GM12878 (cell line): Measurements from ENCODE around the gene BLCAP. TPM values are rescaled to one million over a fixed set of nuclear protein-coding genes. Genes with fewer than 3 reads are reported as not detected.

Experiments used
- ATAC-seq: fragments of 200-7000 bp; cut with Tn5 transposase; 3 replicates; pipeline ENCODE4 v1.9.1; 2020; ENCODE audit warnings: mild to moderate bottlenecking, moderate library complexity
- BruUV-seq: library from RNA; stranded (reverse); fragments of 400-500 nt; replicated peaks from 2 replicates; lab custom pipeline; 2021; lab: Mats Ljungman, UMichigan
- CTCF ChIA-PET: fragments of 300-600 bp; sonication (Branson Sonifier 250); formaldehyde crosslinking; extraction: SDS; loops from one replicate; lab custom pipeline; 2021; ENCODE audit warnings: inconsistent platforms; lab: Yijun Ruan, JAX
- POLR2A ChIA-PET: fragments of 350-600 bp; formaldehyde crosslinking; extraction: SDS; loops from one replicate; lab custom pipeline; 2021; ENCODE audit warnings: inconsistent platforms; lab: Charles Lee
- RAD21 ChIA-PET: fragments of 300-600 bp; sonication (Branson Sonifier 250); formaldehyde crosslinking; loops from one replicate; lab custom pipeline; 2023; ENCODE audit warnings: antibody characterized with exemption; ENCODE audit not compliant: unreplicated experiment; lab: Charles Lee
- SMC1A ChIA-PET: fragments of 300-600 bp; sonication (Branson Sonifier 250); formaldehyde crosslinking; loops from one replicate; lab custom pipeline; 2023; ENCODE audit not compliant: unreplicated experiment, uncharacterized antibody; lab: Charles Lee
- DNase-seq: peaks from one replicate; pipeline ENCODE4 v3.0.0-alpha.2; 2011; ENCODE audit warnings: low read depth, low spot score
- FAIRE-seq: peaks from 3 replicates; lab custom pipeline; 2011; peaks lifted over from hg19 to GRCh38; lab: Jason Lieb, UNC
- H2AFZ ChIP-seq: 2 replicates; pipeline ENCODE4 v1.6.0; 2011; ENCODE audit warnings: low read depth, low read length, control low read depth; ENCODE audit not compliant: control insufficient read depth
- H3K27ac ChIP-seq: 2 replicates; pipeline ENCODE4 v1.5.1; 2011; ENCODE audit warnings: control low read depth; ENCODE audit not compliant: control insufficient read depth, insufficient read depth
- H3K27me3 ChIP-seq, 2 experiments: replicated peaks in 1 of 2; 2 replicates each; pipeline versions ENCODE4 v1.6.0 to v1.6.1; 2011; ENCODE audit warnings: low read length in 1 of 2; ENCODE audit not compliant: control insufficient read depth in 2 of 2, insufficient read depth in 2 of 2
- H3K36me3 ChIP-seq, 2 experiments: 2 replicates each; pipeline ENCODE4 v1.5.1; 2011; ENCODE audit warnings: low read length in 1 of 2; ENCODE audit not compliant: control insufficient read depth in 2 of 2, insufficient read depth in 2 of 2
- H3K4me1 ChIP-seq: 2 replicates; pipeline ENCODE4 v1.6.1; 2011; ENCODE audit warnings: mild to moderate bottlenecking, low read length, moderate library complexity, mixed read lengths; ENCODE audit not compliant: control insufficient read depth, insufficient read depth
- H3K4me2 ChIP-seq: 2 replicates; pipeline ENCODE4 v1.6.0; 2011; ENCODE audit warnings: control low read depth; ENCODE audit not compliant: control insufficient read depth, insufficient read depth
- H3K4me3 ChIP-seq: fragments of 200-600 bp; sonication (generic); 2 replicates; pipeline ENCODE4 v1.5.1; 2016
- H3K79me2 ChIP-seq: 2 replicates; pipeline ENCODE4 v1.6.0; 2011; ENCODE audit warnings: low read length; ENCODE audit not compliant: control insufficient read depth, insufficient read depth
- H3K9ac ChIP-seq: 2 replicates; pipeline ENCODE4 v1.8.0; 2011; ENCODE audit warnings: low read length, control low read depth, mixed read lengths; ENCODE audit not compliant: control insufficient read depth, insufficient read depth
- H3K9me3 ChIP-seq: replicated peaks from 3 replicates; pipeline ENCODE4 v1.5.1; 2011; ENCODE audit warnings: mild to moderate bottlenecking, low read length; ENCODE audit not compliant: control insufficient read depth, insufficient read depth
- H4K20me1 ChIP-seq: 2 replicates; pipeline ENCODE4 v1.6.0; 2011; ENCODE audit not compliant: control insufficient read depth, insufficient read depth
- CHD2 ChIP-seq: IDR thresholded peaks from 2 replicates; pipeline ENCODE4 v1.6.1; 2011; ENCODE audit warnings: low read depth, low read length, improper control_type of control experiment, borderline replicate concordance
- CREB1 ChIP-seq: IDR thresholded peaks from 2 replicates; pipeline ENCODE4 v1.6.1; 2012; ENCODE audit warnings: low read depth, mild to moderate bottlenecking, inconsistent platforms
- EP300 ChIP-seq, 2 experiments: fragments of 150-350 bp in 1 of 2; IDR thresholded peaks; 2 replicates each; pipeline ENCODE4 v1.6.1; 2011 to 2012; ENCODE audit warnings: low read depth in 2 of 2, low read length in 2 of 2, borderline replicate concordance in 1 of 2, improper control_type of control experiment in 1 of 2, inconsistent platforms in 1 of 2; ENCODE audit not compliant: control insufficient read depth in 1 of 2
- ESRRA ChIP-seq: IDR thresholded peaks from 2 replicates; pipeline ENCODE4 v1.6.1; 2012; ENCODE audit warnings: mild to moderate bottlenecking, low read length, improper control_type of control experiment
- NFYA ChIP-seq: IDR thresholded peaks from 2 replicates; pipeline ENCODE4 v1.6.1; 2011; ENCODE audit warnings: low read depth, mild to moderate bottlenecking, low read length, improper control_type of control experiment, borderline replicate concordance
- POU2F2 ChIP-seq: IDR thresholded peaks from 3 replicates; pipeline ENCODE4 v1.6.1; 2011; ENCODE audit warnings: low read depth, mild to moderate bottlenecking, low read length, borderline replicate concordance
- SPI1 ChIP-seq: IDR thresholded peaks from 2 replicates; pipeline ENCODE4 v1.6.1; 2011; ENCODE audit warnings: low read depth, mild to moderate bottlenecking, low read length, moderate library complexity, borderline replicate concordance; ENCODE audit not compliant: insufficient read depth
- TCF12 ChIP-seq: IDR thresholded peaks from 2 replicates; pipeline ENCODE4 v1.6.1; 2011; ENCODE audit warnings: low read depth, mild to moderate bottlenecking, low read length
- ZNF384 ChIP-seq: IDR thresholded peaks from 2 replicates; pipeline ENCODE4 v1.6.1; 2012; ENCODE audit warnings: low read depth, mild to moderate bottlenecking, low read length, improper control_type of control experiment, borderline replicate concordance
- WGBS: methylation state at CpG from one replicate; pipeline ENCODE4 v1.1.6; 2016; ENCODE audit warnings: low lambda C conversion rate; ENCODE audit not compliant: insufficient replicate concordance, insufficient coverage; ENCODE audit errors: missing lambda C conversion rate; 5-methylcytosine and 5-hydroxymethylcytosine counted together
- in situ Hi-C: fragments of 300-500 bp; cut with MboI; formaldehyde crosslinking; loops from 9 replicates; pipeline ENCODE4 v1.14.3; 2018; ENCODE audit warnings: mixed read lengths
- intact Hi-C: fragments of 100-400 bp; cut with micrococcal nuclease; formaldehyde crosslinking; loops from one replicate; pipeline ENCODE4 v1.14.2; 2022; ENCODE audit not compliant: unreplicated experiment
- polyA plus RNA-seq, 11 experiments: library from polyadenylated mRNA; depleted of rRNA in 4 of 11; unstranded in 6 of 11; stranded (reverse) in 5 of 11; fragments of >200 nt; fragmentation: Nextera tagmentation in 4 of 11; fragmentation: Illumina TruSeq in 1 of 11; extraction: Ambion mirVana in 4 of 11; extraction: Trizol in 1 of 11; gene quantifications; 1 replicate in 1 of 11; 2 replicates in 10 of 11; pipeline versions ENCODE4 v1.2.1 to v1.2.3, GENCODE V29; 2011 to 2016; ENCODE audit warnings: inconsistent platforms in 2 of 11, missing spikeins in 2 of 11, low read depth in 1 of 11
- total RNA-seq, 4 experiments: library from RNA; depleted of rRNA in 3 of 4; stranded (reverse); fragments of >200 nt in 3 of 4; fragmentation: Illumina TruSeq in 1 of 4; extraction: Trizol in 1 of 4; gene quantifications; 2 replicates each; pipeline versions ENCODE4 v1.2.1 to v1.2.3, GENCODE V29; 2013 to 2021
- TF ChIP-seq, protein P1 (sequence below): IDR thresholded peaks from 2 replicates; pipeline ENCODE4 v1.6.1; 2012; ENCODE audit warnings: low read depth, low read length, improper control_type of control experiment
- TF ChIP-seq, protein P2 (sequence below): IDR thresholded peaks from 2 replicates; pipeline ENCODE4 v1.6.1; 2011; ENCODE audit warnings: mild to moderate bottlenecking, low read depth, low read length, moderate library complexity; ENCODE audit not compliant: insufficient replicate concordance
- TF ChIP-seq, protein P3 (sequence below): fragments of 450-650 bp; IDR thresholded peaks from 2 replicates; pipeline ENCODE4 v1.6.1; 2017; ENCODE audit warnings: mild to moderate bottlenecking, low read depth, inconsistent platforms; ENCODE audit not compliant: poor library complexity, severe bottlenecking
- TF ChIP-seq, protein P4 (sequence below): fragments of 450-650 bp; conservative IDR thresholded peaks from 2 replicates; pipeline ENCODE4 v1.6.1; 2017; ENCODE audit warnings: mild to moderate bottlenecking, moderate library complexity
- TF ChIP-seq, protein P5 (sequence below): fragments of 450-650 bp; IDR thresholded peaks from 2 replicates; pipeline ENCODE4 v1.6.1; 2014; ENCODE audit warnings: mild to moderate bottlenecking

Gene BLCAP
- total and polyA plus RNA-seq, 10 of the 15 experiments (the other 5 are each of a cell fraction or from before 2014, with no cell fraction given): 24.6 to 62.3 (median 47.3) TPM

DNA sequence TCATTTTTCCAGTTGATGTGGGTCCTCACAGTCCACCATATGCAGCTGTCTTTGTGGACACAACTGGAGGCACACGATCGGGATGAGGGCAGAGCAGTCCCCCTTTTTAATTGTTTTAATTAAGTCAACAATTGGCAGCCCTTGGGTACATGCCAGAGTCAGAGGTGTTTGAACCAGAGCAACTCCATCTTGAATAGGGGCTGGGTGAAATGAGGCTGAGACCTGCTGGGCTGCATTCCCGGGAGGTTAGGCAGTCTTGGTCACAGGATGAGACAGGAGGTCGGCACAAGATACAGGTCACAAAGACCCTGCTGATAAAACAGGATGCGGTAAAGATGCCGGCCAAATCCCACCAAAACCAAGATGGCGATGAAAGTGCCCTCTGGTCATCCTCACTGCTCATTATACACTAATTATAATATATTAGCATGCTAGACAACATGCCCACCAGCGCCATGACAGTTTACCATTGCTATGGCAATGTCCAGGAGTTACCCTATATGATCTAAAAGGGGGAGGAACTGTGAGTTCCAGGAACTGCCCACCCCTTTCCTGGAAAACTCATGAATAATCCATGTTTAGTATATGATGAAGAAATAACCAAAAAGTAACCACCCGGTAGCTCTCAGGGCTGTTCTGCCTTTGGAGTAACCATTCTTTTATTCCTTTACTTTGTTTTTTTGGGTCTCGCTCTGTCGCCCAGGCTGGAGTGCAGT lies 31.8 kb upstream of the BLCAP start:
- Histone ChIP-seq H3K36me3 (no peaks in the 10 kb centered on the region), H3K27ac (no peak overlapping the region), H2AFZ (no peak overlapping the region), H3K27me3 (peaks cover 0 to 4% of the 10 kb centered on the region in 2 experiments; a peak in 2 of 4 replicates), H3K9me3 (no peaks in the 10 kb centered on the region), H3K4me1 (no peaks in the 10 kb centered on the region), H3K9ac (no peak overlapping the region), H4K20me1 (no peaks in the 10 kb centered on the region), H3K4me3 (no peak overlapping the region), H3K4me2 (no peak overlapping the region), H3K79me2 (no peaks in the 10 kb centered on the region)
- ChIA-PET CTCF (interaction anchor here (0.7 kb wide), 1 partner anchor 14 kb away, joined by 3 read pairs; no protein-coding TSS in a partner anchor), SMC1A (no interaction called here), RAD21 (no interaction called here), POLR2A (interaction anchor here (0.5 kb wide), 1 partner anchor 295 kb away, joined by 4 read pairs; no protein-coding TSS in a partner anchor)
- no peak for FAIRE-seq
- 63% methylated on average over 11 of the region's 11 CpGs for WGBS
- BruUV-seq: no TSS peak
- no peak for ATAC-seq
- DNase-seq: no peak
- in situ Hi-C loops: loop anchor here (10.0 kb wide), 1 partner anchor 665 kb away; no protein-coding TSS in a partner anchor
- intact Hi-C loops: loop anchor here (5.0 to 10.0 kb wide), 5 partner anchors 195 to 663 kb away; partner anchors contain the start of gene TGM2
- TF ChIP-seq, protein P1, sequence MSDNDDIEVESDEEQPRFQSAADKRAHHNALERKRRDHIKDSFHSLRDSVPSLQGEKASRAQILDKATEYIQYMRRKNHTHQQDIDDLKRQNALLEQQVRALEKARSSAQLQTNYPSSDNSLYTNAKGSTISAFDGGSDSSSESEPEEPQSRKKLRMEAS: no peak
- TF ChIP-seq, protein P2, sequence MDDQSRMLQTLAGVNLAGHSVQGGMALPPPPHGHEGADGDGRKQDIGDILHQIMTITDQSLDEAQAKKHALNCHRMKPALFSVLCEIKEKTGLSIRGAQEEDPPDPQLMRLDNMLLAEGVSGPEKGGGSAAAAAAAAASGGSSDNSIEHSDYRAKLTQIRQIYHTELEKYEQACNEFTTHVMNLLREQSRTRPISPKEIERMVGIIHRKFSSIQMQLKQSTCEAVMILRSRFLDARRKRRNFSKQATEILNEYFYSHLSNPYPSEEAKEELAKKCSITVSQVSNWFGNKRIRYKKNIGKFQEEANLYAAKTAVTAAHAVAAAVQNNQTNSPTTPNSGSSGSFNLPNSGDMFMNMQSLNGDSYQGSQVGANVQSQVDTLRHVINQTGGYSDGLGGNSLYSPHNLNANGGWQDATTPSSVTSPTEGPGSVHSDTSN: no peak
- TF ChIP-seq ZNF384: no peak
- TF ChIP-seq, protein P3, sequence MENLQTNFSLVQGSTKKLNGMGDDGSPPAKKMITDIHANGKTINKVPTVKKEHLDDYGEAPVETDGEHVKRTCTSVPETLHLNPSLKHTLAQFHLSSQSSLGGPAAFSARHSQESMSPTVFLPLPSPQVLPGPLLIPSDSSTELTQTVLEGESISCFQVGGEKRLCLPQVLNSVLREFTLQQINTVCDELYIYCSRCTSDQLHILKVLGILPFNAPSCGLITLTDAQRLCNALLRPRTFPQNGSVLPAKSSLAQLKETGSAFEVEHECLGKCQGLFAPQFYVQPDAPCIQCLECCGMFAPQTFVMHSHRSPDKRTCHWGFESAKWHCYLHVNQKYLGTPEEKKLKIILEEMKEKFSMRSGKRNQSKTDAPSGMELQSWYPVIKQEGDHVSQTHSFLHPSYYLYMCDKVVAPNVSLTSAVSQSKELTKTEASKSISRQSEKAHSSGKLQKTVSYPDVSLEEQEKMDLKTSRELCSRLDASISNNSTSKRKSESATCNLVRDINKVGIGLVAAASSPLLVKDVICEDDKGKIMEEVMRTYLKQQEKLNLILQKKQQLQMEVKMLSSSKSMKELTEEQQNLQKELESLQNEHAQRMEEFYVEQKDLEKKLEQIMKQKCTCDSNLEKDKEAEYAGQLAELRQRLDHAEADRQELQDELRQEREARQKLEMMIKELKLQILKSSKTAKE: no peak
- TF ChIP-seq EP300 (IDR thresholded peaks at IDR 0.05; ENCODE audit: borderline replicate concordance in 1 of 2, control insufficient read depth in 1 of 2, low read depth in 2 of 2, low read length in 2 of 2): no peak
- TF ChIP-seq POU2F2: no peak
- TF ChIP-seq SPI1: no peak
- no peak for TF ChIP-seq CHD2
- TF ChIP-seq ESRRA: no peak
- TF ChIP-seq, protein P4, sequence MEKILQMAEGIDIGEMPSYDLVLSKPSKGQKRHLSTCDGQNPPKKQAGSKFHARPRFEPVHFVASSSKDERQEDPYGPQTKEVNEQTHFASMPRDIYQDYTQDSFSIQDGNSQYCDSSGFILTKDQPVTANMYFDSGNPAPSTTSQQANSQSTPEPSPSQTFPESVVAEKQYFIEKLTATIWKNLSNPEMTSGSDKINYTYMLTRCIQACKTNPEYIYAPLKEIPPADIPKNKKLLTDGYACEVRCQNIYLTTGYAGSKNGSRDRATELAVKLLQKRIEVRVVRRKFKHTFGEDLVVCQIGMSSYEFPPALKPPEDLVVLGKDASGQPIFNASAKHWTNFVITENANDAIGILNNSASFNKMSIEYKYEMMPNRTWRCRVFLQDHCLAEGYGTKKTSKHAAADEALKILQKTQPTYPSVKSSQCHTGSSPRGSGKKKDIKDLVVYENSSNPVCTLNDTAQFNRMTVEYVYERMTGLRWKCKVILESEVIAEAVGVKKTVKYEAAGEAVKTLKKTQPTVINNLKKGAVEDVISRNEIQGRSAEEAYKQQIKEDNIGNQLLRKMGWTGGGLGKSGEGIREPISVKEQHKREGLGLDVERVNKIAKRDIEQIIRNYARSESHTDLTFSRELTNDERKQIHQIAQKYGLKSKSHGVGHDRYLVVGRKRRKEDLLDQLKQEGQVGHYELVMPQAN: no peak
- TF ChIP-seq, protein P5, sequence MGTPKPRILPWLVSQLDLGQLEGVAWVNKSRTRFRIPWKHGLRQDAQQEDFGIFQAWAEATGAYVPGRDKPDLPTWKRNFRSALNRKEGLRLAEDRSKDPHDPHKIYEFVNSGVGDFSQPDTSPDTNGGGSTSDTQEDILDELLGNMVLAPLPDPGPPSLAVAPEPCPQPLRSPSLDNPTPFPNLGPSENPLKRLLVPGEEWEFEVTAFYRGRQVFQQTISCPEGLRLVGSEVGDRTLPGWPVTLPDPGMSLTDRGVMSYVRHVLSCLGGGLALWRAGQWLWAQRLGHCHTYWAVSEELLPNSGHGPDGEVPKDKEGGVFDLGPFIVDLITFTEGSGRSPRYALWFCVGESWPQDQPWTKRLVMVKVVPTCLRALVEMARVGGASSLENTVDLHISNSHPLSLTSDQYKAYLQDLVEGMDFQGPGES: no peak
- no peak for TF ChIP-seq CREB1
- TF ChIP-seq NFYA: no peak
- no peak for TF ChIP-seq TCF12
